HepG2 (cell line): ENCODE results near the gene INTS3. TPM values are rescaled to one million over a fixed set of nuclear protein-coding genes. Genes with fewer than 3 reads are reported as not detected.

Experiments used
- ARID5B ChIP-seq: IDR thresholded peaks from 2 replicates; pipeline ENCODE4 v1.4.0; 2020; ENCODE audit warnings: mild to moderate bottlenecking, missing genetic modification reagents
- ARNT ChIP-seq: fragments of 450-650 bp; IDR thresholded peaks from 2 replicates; pipeline ENCODE4 v1.6.1; 2017
- EED ChIP-seq: sonication (generic); formaldehyde crosslinking; IDR thresholded peaks from 2 replicates; pipeline ENCODE4 v1.5.0; 2020; ENCODE audit warnings: mild to moderate bottlenecking, missing genetic modification reagents
- GFI1 ChIP-seq: sonication (generic); formaldehyde crosslinking; IDR thresholded peaks from 2 replicates; pipeline ENCODE4 v1.5.0; 2020; ENCODE audit warnings: missing genetic modification reagents, mild to moderate bottlenecking, borderline replicate concordance
- GTF3A ChIP-seq: sonication (generic); formaldehyde crosslinking; conservative IDR thresholded peaks from 2 replicates; pipeline ENCODE4 v1.4.0; 2020; ENCODE audit warnings: mild to moderate bottlenecking, missing genetic modification reagents
- JDP2 ChIP-seq: sonication (generic); formaldehyde crosslinking; IDR thresholded peaks from 2 replicates; pipeline ENCODE4 v1.8.1; 2022; ENCODE audit warnings: missing genetic modification reagents, borderline replicate concordance
- NONO ChIP-seq, 2 experiments: fragments of 450-650 bp in 1 of 2; sonication (generic) in 1 of 2; formaldehyde crosslinking in 1 of 2; IDR thresholded peaks in 1 of 2; conservative IDR thresholded peaks in 1 of 2; 2 replicates each; pipeline versions ENCODE4 v1.6.1 to v1.8.0; 2017 to 2022; ENCODE audit warnings: mild to moderate bottlenecking in 1 of 2, missing genetic modification reagents in 1 of 2, moderate library complexity in 1 of 2
- RBFOX2 ChIP-seq: fragments of 200-400 bp; formaldehyde crosslinking; IDR thresholded peaks from 2 replicates; pipeline ENCODE4 v1.6.1; 2017; ENCODE audit warnings: low read depth, mild to moderate bottlenecking, low read length
- RFX1 ChIP-seq: fragments of 450-650 bp; IDR thresholded peaks from 2 replicates; pipeline ENCODE4 v1.6.1; 2017
- RXRA ChIP-seq: sonication (generic); formaldehyde crosslinking; IDR thresholded peaks from 2 replicates; pipeline ENCODE4 v1.5.1; 2020; ENCODE audit warnings: missing genetic modification reagents
- SAP130 ChIP-seq: IDR thresholded peaks from 2 replicates; pipeline ENCODE4 v1.6.1; 2016; ENCODE audit warnings: low read depth
- TEAD2 ChIP-seq: sonication (generic); formaldehyde crosslinking; IDR thresholded peaks from 2 replicates; pipeline ENCODE4 v1.9.0; 2021; ENCODE audit warnings: missing genetic modification reagents
- U2AF2 ChIP-seq: fragments of 200-400 bp; formaldehyde crosslinking; IDR thresholded peaks from 2 replicates; pipeline ENCODE4 v1.6.1; 2017; ENCODE audit warnings: low read depth, mild to moderate bottlenecking, low read length
- ZBTB38 ChIP-seq: sonication (generic); formaldehyde crosslinking; IDR thresholded peaks from 2 replicates; pipeline ENCODE4 v1.5.1; 2020; ENCODE audit warnings: mild to moderate bottlenecking, missing genetic modification reagents
- ZNF10 ChIP-seq: sonication (generic); formaldehyde crosslinking; IDR thresholded peaks from 2 replicates; pipeline ENCODE4 v1.4.0; 2020; ENCODE audit warnings: mild to moderate bottlenecking, low read depth, missing genetic modification reagents, borderline replicate concordance
- ZNF678 ChIP-seq: sonication (generic); formaldehyde crosslinking; IDR thresholded peaks from 2 replicates; pipeline ENCODE4 v1.4.0; 2020; ENCODE audit warnings: mild to moderate bottlenecking, missing genetic modification reagents
- polyA plus RNA-seq, 8 experiments: library from polyadenylated mRNA; depleted of rRNA in 3 of 8; stranded (reverse) in 7 of 8; unstranded in 1 of 8; fragments of >200 nt; fragmentation: Illumina TruSeq in 4 of 8; extraction: Trizol in 4 of 8; gene quantifications; 2 replicates each; pipeline versions ENCODE4 v1.2.1 to v1.2.3, GENCODE V29; 2011 to 2016; ENCODE audit warnings: low read depth in 4 of 8, missing spikeins in 1 of 8, mixed read lengths in 1 of 8; ENCODE audit not compliant: insufficient read depth in 1 of 8
- total RNA-seq, 5 experiments: library from RNA; depleted of rRNA; stranded (reverse); fragments of >200 nt; fragmentation: Illumina TruSeq; extraction: Trizol; gene quantifications; 2 replicates each; pipeline ENCODE4 v1.2.3, GENCODE V29; 2016; ENCODE audit warnings: low read depth in 1 of 5
- TF ChIP-seq, protein P1 (sequence below): sonication (generic); formaldehyde crosslinking; IDR thresholded peaks from 2 replicates; pipeline ENCODE4 v1.4.0; 2020; ENCODE audit warnings: missing genetic modification reagents
- TF ChIP-seq, protein P2 (sequence below): sonication (generic); formaldehyde crosslinking; IDR thresholded peaks from 2 replicates; pipeline ENCODE4 v1.8.0; 2022; ENCODE audit warnings: missing genetic modification reagents, mild to moderate bottlenecking, inconsistent platforms, borderline replicate concordance
- TF ChIP-seq, protein P3 (sequence below): sonication (generic); formaldehyde crosslinking; IDR thresholded peaks from 2 replicates; pipeline ENCODE4 v1.8.0; 2022; ENCODE audit warnings: missing genetic modification reagents, mild to moderate bottlenecking, borderline replicate concordance

INTS3 gene
- total and polyA plus RNA-seq, 2 of the 13 experiments (the other 11 are each of a cell fraction or from before 2014, with no cell fraction given): 17.2 to 27.2 TPM

- TF ChIP-seq GTF3A (no peak), ARID5B (CRISPR knock-in tag) (peak; percentile 53; the same call in 1 of the 2 replicates), RFX1 (no peak), JDP2 (no peak), ZNF10 (CRISPR knock-in tag) (no peak), ZBTB38 (CRISPR knock-in tag) (no peak), NONO (IDR thresholded peaks at IDR 0.05) (no peak), NONO (CRISPR knock-in tag; conservative IDR thresholded peaks at IDR 0.05) (0 out of 2 replicates have a peak, but pooled peaks have one; percentile 52), TEAD2 (no peak), GFI1 (CRISPR knock-in tag) (0 out of 2 replicates have a peak, but pooled peaks have one; percentile 40), RBFOX2 (peak; percentile 97), U2AF2 (no peak), EED (CRISPR knock-in tag) (no peak; the same call in 1 of the 2 replicates), ARNT (no peak), ZNF678 (CRISPR knock-in tag) (no peak), RXRA (CRISPR knock-in tag) (peak; percentile 43; the same call in 1 of the 2 replicates), SAP130 (CRISPR knock-in tag) (peak; percentile 88)
- TF ChIP-seq, protein P1, sequence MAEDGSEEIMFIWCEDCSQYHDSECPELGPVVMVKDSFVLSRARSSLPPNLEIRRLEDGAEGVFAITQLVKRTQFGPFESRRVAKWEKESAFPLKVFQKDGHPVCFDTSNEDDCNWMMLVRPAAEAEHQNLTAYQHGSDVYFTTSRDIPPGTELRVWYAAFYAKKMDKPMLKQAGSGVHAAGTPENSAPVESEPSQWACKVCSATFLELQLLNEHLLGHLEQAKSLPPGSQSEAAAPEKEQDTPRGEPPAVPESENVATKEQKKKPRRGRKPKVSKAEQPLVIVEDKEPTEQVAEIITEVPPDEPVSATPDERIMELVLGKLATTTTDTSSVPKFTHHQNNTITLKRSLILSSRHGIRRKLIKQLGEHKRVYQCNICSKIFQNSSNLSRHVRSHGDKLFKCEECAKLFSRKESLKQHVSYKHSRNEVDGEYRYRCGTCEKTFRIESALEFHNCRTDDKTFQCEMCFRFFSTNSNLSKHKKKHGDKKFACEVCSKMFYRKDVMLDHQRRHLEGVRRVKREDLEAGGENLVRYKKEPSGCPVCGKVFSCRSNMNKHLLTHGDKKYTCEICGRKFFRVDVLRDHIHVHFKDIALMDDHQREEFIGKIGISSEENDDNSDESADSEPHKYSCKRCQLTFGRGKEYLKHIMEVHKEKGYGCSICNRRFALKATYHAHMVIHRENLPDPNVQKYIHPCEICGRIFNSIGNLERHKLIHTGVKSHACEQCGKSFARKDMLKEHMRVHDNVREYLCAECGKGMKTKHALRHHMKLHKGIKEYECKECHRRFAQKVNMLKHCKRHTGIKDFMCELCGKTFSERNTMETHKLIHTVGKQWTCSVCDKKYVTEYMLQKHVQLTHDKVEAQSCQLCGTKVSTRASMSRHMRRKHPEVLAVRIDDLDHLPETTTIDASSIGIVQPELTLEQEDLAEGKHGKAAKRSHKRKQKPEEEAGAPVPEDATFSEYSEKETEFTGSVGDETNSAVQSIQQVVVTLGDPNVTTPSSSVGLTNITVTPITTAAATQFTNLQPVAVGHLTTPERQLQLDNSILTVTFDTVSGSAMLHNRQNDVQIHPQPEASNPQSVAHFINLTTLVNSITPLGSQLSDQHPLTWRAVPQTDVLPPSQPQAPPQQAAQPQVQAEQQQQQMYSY: no peak; the same call in 1 of the 2 replicates
- TF ChIP-seq, protein P2, sequence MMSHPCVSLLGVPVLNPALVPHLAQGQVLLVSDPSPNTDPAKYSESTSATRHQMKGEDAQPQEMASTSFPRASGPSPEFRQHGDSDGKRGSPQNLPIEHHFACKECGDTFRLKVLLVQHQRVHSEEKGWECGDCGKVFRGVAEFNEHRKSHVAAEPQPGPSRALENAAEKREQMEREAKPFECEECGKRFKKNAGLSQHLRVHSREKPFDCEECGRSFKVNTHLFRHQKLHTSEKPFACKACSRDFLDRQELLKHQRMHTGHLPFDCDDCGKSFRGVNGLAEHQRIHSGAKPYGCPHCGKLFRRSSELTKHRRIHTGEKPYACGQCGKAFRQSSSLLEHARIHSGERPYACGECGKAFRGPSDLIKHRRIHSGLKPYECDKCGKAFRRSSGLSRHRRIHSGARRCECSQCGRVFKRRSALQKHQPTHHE (CRISPR knock-in tag): peak; percentile 92; the same call in 1 of the 2 replicates
- TF ChIP-seq, protein P3, sequence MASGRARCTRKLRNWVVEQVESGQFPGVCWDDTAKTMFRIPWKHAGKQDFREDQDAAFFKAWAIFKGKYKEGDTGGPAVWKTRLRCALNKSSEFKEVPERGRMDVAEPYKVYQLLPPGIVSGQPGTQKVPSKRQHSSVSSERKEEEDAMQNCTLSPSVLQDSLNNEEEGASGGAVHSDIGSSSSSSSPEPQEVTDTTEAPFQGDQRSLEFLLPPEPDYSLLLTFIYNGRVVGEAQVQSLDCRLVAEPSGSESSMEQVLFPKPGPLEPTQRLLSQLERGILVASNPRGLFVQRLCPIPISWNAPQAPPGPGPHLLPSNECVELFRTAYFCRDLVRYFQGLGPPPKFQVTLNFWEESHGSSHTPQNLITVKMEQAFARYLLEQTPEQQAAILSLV (CRISPR knock-in tag): peak; percentile 77; the same call in 1 of the 2 replicates
Observed at GRCh38 chr1:153783233-153784190, 55.7 kb downstream of the INTS3 start (continued).
